ENCODE measurements around the gene LRRC3C.

The LRRC3C gene

DNA sequence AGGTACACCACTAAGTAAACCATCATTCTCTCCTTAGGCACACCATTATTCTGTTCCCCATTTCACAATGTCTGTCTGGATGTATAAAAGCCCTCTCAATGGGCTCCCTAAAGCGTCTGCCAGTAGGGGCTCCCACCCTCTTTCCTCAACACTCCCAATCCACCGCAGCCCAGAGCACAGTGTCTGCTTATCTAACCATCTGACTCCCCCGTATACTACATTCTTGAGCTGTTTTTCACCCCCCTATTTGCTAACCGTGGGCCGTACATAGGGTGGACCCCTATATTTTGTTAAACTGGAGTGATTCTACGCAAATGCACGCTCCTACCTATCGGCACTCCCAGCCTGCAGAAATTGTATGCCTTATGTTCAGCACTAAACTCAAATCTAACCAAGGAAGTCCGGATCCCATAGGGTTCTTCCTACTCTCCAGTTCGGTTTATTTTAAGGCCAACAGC lies 52.4 kb downstream of the LRRC3C start:
- 0 out of 2 replicates have a peak overlapping the region, but pooled peaks have one; percentile 7 for H3K27ac ChIP-seq (ENCODE audit: low read depth, low read length)

DNA sequence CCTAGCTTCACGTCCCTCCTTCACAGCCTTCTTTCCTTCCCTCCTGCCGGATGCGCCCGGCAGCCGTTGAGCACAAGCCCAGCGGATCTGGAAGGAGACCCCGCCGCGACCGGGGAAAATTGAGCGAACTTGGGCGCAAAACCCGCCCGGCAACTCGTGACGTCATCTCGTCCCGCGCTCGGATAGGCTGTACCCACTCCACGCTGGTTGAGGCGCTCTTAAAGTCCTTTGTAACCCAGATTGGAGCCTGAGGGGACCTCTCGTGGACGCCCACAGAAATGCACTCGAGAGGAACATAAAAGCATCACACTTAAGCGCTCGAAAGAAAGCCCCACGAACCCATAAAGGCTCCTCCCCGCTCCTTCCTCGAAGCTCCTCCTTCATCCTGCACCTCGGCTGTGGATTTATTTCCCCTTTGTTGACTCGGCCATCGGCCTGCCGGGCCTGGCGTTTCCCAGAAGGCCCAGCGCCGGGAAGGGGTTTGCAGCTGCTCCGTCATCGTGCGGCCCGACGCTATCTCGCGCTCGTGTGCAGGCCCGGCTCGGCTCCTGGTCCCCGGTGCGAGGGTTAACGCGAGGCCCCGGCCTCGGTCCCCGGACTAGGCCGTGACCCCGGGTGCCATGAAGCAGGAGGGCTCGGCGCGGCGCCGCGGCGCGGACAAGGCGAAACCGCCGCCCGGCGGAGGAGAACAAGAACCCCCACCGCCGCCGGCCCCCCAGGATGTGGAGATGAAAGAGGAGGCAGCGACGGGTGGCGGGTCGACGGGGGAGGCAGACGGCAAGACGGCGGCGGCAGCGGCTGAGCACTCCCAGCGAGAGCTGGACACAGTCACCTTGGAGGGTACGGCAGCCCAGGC lies 53.0 kb downstream of the LRRC3C start, which contains the start of gene PSMD3:
Gene PSMD3 (plus strand): TSS at position 457 of the 856 bp plus-strand sequence. CDS start 164 bp downstream, at position 621.
- no peaks in the 10 kb centered on the region for H3K9me2 ChIP-seq (replicated peaks; ENCODE audit: insufficient read depth, low read length)
- H3K36me3 ChIP-seq (ENCODE audit: low read length) = no peaks in the 10 kb centered on the region; the same call in 1 of the 2 replicates
- peaks cover 8% of the 10 kb centered on the region; the same call in 1 of the 2 replicates for H4K20me1 ChIP-seq (ENCODE audit: low read depth, low read length)
- peak within 1 kb of the TSS; percentile 93 for H3K9ac ChIP-seq (ENCODE audit: low read length)
- no peaks in the 10 kb centered on the region for H3K27me3 ChIP-seq (ENCODE audit: low read length)
- H3K4me2 ChIP-seq (ENCODE audit: low read depth, low read length, poor library complexity, severe bottlenecking) = peak within 1 kb of the TSS; percentile 94
- H2AFZ ChIP-seq (ENCODE audit: low read depth, low read length, severe bottlenecking) = peak within 1 kb of the TSS; percentile 68
- H3F3A ChIP-seq (ENCODE audit: insufficient read depth) = no peaks in the 10 kb centered on the region; the same call in 1 of the 2 replicates
- H3K9me3 ChIP-seq (ENCODE audit: insufficient read depth, low read length) = no peaks in the 10 kb centered on the region
- no peak for TF ChIP-seq EZH2phosphoT487 (conservative IDR thresholded peaks at IDR 0.05; ENCODE audit: low read length)
- TF ChIP-seq, protein P1, sequence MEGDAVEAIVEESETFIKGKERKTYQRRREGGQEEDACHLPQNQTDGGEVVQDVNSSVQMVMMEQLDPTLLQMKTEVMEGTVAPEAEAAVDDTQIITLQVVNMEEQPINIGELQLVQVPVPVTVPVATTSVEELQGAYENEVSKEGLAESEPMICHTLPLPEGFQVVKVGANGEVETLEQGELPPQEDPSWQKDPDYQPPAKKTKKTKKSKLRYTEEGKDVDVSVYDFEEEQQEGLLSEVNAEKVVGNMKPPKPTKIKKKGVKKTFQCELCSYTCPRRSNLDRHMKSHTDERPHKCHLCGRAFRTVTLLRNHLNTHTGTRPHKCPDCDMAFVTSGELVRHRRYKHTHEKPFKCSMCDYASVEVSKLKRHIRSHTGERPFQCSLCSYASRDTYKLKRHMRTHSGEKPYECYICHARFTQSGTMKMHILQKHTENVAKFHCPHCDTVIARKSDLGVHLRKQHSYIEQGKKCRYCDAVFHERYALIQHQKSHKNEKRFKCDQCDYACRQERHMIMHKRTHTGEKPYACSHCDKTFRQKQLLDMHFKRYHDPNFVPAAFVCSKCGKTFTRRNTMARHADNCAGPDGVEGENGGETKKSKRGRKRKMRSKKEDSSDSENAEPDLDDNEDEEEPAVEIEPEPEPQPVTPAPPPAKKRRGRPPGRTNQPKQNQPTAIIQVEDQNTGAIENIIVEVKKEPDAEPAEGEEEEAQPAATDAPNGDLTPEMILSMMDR (IDR thresholded peaks at IDR 0.05; ENCODE audit: insufficient read depth, low read length, poor library complexity, severe bottlenecking) = peak; percentile 63
- H3K79me2 ChIP-seq (ENCODE audit: insufficient read depth, low read length) = peaks cover 31% of the 10 kb centered on the region
- peak within 1 kb of the TSS; percentile 73 for H3K4me3 ChIP-seq (ENCODE audit: insufficient read depth, low read length, poor library complexity, severe bottlenecking)
- peak within 1 kb of the TSS; percentile 46; the same call in 1 of the 2 replicates for H3K27ac ChIP-seq (ENCODE audit: low read depth, low read length)

More for the DNA sequence above, 52.4 kb downstream of the LRRC3C start:
- Histone ChIP-seq H3K36me3 (ENCODE audit: low read length) (no peaks in the 10 kb centered on the region; the same call in 1 of the 2 replicates), H3K79me2 (ENCODE audit: insufficient read depth, low read length) (peaks cover 31% of the 10 kb centered on the region), H3F3A (ENCODE audit: insufficient read depth) (no peaks in the 10 kb centered on the region; the same call in 1 of the 2 replicates), H4K20me1 (ENCODE audit: low read depth, low read length) (peaks cover 8% of the 10 kb centered on the region; the same call in 1 of the 2 replicates), H3K9ac (ENCODE audit: low read length) (peak overlapping the region; percentile 56), H3K4me3 (ENCODE audit: insufficient read depth, low read length, poor library complexity, severe bottlenecking) (peak overlapping the region; percentile 44), H2AFZ (ENCODE audit: low read depth, low read length, severe bottlenecking) (peak overlapping the region; percentile 68), H3K4me2 (ENCODE audit: low read depth, low read length, poor library complexity, severe bottlenecking) (peak overlapping the region; percentile 75), H3K27me3 (ENCODE audit: low read length) (no peaks in the 10 kb centered on the region), H3K9me2 (replicated peaks; ENCODE audit: insufficient read depth, low read length) (no peaks in the 10 kb centered on the region), H3K9me3 (ENCODE audit: insufficient read depth, low read length) (no peaks in the 10 kb centered on the region)
- no peak for TF ChIP-seq EZH2phosphoT487 (conservative IDR thresholded peaks at IDR 0.05; ENCODE audit: low read length)
- TF ChIP-seq, protein P1 (IDR thresholded peaks at IDR 0.05; ENCODE audit: insufficient read depth, low read length, poor library complexity, severe bottlenecking) = no peak

DNA sequence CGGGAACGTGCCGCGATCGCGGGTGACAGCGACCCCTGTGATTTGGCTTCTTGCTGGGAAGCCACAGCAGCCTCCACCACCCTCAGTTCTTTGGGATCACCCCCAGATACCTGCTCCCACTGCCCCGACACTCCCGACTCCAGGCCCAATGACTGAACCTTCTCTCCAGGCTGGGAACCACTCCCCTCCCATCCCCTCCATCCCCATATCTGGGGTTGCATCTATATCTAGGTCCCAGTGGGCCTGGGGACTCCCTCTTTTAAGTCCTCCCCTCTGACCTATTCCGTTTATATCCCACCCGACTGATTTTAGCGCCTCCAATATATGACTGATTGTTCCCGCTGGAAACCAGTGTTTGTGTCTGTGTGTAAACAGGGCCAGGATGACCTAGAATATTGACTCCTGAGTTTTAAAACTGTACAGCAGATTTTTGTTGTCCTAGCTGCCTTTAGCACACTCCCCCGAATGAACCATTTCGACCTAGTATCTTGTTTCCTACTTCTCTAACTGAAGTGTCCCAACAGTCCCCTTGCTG lies 53.7 kb downstream of the LRRC3C start:
- Histone ChIP-seq H3F3A (ENCODE audit: insufficient read depth) (no peaks in the 10 kb centered on the region; the same call in 1 of the 2 replicates), H3K9me3 (ENCODE audit: insufficient read depth, low read length) (no peaks in the 10 kb centered on the region), H3K27me3 (ENCODE audit: low read length) (no peaks in the 10 kb centered on the region), H4K20me1 (ENCODE audit: low read depth, low read length) (peaks cover 8% of the 10 kb centered on the region; the same call in 1 of the 2 replicates), H3K4me2 (ENCODE audit: low read depth, low read length, poor library complexity, severe bottlenecking) (peak overlapping the region; percentile 94), H2AFZ (ENCODE audit: low read depth, low read length, severe bottlenecking) (no peak overlapping the region), H3K9me2 (replicated peaks; ENCODE audit: insufficient read depth, low read length) (no peaks in the 10 kb centered on the region), H3K36me3 (ENCODE audit: low read length) (peaks cover 4% of the 10 kb centered on the region; the same call in 1 of the 2 replicates), H3K4me3 (ENCODE audit: insufficient read depth, low read length, poor library complexity, severe bottlenecking) (peak overlapping the region; percentile 73), H3K27ac (ENCODE audit: low read depth, low read length) (peak overlapping the region; percentile 46; the same call in 1 of the 2 replicates), H3K9ac (ENCODE audit: low read length) (peak overlapping the region; percentile 93), H3K79me2 (ENCODE audit: insufficient read depth, low read length) (peaks cover 31% of the 10 kb centered on the region)
- TF ChIP-seq, protein P1 (IDR thresholded peaks at IDR 0.05; ENCODE audit: insufficient read depth, low read length, poor library complexity, severe bottlenecking) = no peak
- no peak for TF ChIP-seq EZH2phosphoT487 (conservative IDR thresholded peaks at IDR 0.05; ENCODE audit: low read length)

All from SU-DHL-6 (cell line).